HG02623 (cell line): Measurements from ENCODE around the gene ING3.
"Not testable (repeated sequence)": the region's sequence is repeated elsewhere in the genome, so short reads cannot be mapped to it uniquely, and the experiment has no call there.

ENCODE experiments used
- ATAC-seq: cut with Tn5 transposase; IDR thresholded peaks from one replicate; pipeline ENCODE4 v1.9.1; 2021; ENCODE audit warnings: moderate library complexity; ENCODE audit not compliant: unreplicated experiment

Gene ING3

DNA sequence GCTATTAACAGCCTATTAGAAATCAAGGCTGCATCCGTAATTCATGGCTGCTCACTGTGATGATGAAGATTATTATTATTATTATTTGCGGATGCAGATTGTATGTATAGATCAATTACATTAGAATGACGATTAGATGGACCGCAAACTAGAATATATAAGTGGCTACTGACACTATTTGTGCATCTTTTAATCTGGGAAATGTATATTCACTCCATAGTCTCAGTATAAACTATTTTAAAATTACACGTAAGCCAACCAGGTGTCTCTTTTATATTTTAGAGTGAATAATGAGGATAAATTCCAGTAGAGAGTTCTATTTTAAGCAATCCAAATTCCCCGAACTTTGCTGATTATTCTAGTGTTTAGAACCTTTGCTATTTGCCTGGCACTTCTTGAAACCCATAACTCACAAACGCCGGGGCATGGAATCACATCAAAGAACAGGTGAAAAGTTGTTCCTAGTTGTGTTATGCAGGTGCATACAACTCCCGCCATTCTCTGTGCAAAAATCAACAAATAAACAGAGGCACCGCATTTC, 509 bp upstream of the ING3 start:
- no peak for ATAC-seq

DNA sequence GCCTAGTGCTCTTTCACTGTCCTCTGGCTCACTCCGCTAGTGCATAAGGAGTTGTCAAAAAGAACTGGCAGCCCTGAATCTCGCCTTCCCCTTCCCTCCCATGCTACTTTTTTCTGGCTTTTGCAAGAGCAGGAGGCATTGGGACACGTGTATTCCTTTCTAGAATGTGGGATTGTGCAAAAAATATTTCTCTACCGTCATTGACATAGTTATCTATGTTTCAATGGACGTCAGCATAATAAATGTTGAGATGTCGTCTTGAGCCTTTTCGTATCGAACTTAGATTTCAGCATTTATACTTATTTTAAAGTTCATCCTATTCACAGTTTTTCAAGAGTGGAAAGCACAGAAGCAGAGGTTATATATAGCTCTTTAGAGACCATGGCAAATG, 727 bp downstream of the ING3 start:
- no peak for ATAC-seq

DNA sequence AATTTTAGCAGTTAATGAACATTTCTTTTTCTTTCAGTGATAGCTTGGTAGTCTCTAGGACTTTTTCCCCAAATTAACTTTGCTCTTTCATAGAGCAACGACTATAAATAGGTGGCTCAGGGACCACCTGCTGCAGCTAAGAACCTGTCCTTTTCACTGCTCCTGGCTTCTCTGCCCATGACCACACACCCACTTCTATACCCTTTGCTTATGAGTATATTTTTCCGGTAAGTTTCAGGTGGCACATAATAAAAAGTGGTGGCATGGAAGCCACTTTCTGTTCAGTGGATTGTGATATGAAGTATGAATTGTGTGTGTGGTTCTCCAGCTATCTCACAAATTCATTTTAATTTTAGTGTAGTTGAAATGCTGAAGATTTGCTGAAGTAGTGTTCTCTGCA, 1.2 kb downstream of the ING3 start:
- ATAC-seq, result no peak

DNA sequence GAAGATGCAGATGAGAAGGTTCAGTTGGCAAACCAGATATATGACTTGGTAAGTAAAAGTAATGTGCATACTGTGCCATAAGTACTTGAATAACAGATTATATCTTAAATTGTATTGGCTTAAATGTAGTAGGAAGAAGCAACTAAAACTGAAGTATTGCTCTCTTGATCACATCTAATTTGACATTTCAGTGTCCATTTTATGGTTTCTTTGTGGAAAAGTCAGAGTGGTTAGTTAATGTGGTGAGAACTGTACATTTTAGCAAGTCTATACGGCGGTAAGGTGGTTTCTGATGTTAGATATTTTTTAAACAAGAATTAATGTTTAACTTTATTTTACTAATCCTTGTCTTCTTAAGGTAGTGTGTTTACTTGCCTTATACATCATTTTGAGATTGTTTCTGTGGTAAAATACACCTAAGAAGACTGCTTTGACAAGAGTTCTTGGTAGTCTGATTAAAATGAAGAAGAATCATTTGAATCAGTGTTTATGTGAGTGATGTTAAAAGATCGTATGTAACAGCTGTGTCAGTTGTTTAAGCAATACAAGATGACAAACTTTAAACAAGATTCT, 5.1 kb downstream of the ING3 start:
- peak; percentile 34 for ATAC-seq

DNA sequence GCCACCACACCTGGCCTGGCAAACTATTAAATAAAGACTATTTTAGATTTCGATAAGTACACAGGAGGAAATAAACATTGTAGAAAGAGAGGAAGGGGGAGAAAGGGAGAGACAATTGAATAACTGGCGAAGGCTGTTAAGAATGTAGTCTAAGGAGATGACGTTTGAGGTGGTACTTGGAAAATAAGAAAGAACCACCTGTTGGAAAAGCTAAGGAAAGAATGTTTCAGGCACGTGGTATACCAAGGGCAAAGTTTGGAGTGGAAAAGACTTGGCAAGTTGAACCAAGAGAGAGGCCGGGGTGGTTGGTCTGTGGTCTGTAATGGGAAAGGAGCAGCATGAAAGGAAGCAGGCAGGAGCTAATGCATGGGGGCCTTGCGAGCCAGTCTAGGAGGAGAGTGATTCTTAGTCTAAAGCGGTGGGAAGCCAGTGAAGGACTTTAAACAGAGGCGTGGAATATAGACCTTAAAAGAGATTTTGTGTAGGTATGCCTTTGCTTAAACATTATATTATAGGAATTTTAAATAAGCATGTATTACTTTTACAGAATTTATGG, 9.4 kb downstream of the ING3 start:
- no peak for ATAC-seq

DNA sequence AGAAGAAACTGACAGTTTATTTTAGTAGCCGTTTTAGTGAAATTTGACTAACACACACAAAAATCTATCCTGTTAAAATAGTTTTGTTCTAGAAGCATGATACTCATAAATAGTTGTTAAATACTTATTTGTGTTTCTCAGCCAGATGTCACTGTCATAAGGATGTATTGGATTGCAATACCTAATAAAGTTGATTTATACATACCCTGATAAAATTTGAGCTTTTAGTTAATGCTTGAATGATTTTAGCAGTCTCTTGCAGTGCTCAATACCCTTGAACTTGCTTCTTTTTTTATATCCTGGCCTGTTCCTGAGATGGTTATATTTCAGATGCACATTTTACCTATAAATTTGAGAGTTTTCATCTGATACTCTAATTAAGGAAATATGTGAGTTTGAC, 10.1 kb downstream of the ING3 start:
- ATAC-seq, result no peak

DNA sequence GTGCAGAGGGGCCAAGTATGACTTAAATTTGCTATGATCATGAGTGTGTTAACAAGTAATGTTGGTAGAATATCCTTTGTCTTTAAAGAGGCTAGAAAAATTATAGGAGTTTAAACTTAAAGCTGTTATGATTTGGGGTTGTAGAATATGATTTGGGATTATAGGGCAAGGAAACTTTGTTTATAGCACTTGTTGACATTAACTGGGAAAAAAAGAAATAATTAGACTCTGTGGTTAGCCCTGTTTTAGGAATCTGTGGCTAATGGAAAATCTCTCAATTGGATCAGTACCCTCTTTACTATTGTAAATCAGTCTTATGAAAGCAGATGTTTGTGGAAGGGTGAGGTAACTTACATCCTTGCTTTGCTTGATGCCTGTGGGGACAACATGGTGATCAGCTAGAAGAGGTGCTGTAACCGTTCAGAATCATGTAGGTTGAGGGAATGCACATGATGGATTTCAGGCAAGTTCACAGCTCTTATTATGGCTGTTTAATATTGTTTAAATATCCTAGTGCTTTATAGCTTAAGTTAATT, 11.1 kb downstream of the ING3 start:
- no peak for ATAC-seq

DNA sequence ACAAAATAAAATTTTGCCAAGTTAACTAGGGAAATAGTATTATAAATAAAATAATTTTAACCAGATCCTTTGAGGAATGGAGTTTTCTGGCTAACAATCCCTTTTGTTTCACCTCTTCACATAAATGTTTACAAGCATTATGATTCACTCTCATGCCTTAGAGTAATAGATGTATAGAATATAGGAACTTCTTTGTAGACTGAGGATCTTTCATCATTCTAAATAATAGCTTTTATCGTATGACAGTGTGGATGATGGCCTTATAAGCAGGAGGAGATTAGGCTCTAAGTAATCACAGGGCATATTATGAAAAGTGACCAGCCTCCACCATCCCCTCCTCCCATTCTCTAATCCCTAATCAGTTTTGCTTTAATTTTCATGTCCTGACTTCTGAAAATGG, 13.5 kb downstream of the ING3 start:
- ATAC-seq, result no peak

DNA sequence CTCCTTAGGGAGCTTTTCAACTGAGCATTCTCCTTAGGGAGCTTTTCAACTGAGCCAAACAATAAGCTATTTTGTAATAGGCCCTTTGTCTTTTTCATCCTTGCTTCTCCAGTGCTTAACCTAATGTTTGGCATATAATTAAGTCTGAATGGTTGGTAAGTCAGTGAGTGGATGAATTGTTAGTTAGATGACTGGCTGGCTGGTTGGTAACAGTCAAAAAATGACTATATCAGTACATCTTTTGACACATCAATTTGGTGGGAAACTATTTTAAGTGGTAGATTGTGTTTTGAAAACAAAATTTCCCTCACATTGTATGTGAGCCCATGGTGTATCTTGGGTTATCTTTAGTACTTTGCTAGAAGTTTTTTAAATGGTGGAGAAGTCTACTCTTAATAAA, 16.4 kb downstream of the ING3 start:
- ATAC-seq, result no peak

DNA sequence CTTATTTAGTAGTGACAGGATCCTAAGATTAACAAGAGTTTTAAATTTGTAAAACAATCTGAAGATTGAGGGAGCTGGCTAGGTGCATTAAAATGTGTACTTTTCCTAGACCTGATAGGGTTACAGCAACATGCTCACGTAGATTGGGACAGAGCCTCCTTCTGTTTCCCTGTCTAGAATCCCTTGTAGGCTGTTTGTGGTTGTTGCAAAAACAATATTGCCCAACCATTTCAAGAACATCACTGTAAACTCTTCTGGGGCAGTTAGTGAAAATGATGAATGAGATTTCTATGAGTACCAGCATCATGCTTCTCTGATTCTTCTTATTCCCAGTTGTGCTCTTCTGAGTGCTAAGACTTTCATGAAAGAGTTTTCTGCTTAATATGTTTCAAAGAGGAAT, 23.3 kb downstream of the ING3 start:
- ATAC-seq, result no peak

DNA sequence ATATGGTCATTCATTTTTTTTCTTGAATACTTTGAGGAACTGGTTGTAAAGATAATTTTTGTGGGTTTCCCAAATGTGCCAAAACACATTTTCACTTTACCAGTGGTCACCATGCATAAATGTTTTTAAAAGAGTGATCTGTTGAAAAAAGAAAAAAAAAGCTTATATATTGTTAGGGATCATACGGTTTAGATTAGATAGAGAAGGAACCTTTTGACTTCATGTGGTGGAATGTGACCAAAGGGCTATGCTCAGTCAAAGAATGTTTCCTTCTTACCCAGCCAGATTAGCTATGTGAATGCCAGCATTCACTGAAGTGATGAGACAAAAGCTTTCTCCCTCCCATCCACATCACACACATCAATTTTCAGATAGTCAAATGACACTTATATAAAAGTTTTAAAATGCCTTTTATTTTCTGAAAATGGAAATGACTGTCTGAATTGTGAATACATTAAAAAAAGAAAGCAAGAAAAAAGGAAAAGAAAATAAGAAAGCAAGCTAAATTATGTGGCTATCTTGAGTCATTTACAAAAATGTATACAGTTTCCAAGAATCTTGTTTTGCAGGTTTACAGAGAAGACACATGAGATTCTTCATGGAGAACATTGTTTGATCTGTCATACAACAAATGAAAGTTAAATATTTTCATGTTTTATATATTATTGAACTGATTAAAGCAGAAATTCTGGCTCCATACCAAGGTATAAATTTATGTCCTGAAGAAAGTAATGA, 29.4 kb downstream of the ING3 start:
- ATAC-seq, result no peak

DNA sequence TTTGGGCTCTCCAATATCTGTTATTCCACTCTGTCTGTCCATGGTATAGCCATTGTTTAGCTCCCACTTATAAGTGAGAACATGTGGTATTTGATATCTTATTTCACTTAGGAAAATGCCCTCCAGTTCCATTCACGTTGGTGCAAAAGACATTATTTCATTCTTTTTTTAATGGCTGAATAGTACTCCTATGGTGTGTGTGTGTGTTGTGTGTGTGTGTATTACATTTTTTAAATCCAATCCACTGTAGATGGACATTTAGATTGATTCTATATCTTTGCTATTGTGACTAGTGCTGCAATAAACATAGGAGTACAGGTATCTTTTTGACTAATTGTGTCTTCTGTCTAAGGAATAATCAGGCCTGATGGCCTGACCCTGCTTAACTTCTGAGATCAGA, 30.5 kb downstream of the ING3 start:
- no peak for ATAC-seq

DNA sequence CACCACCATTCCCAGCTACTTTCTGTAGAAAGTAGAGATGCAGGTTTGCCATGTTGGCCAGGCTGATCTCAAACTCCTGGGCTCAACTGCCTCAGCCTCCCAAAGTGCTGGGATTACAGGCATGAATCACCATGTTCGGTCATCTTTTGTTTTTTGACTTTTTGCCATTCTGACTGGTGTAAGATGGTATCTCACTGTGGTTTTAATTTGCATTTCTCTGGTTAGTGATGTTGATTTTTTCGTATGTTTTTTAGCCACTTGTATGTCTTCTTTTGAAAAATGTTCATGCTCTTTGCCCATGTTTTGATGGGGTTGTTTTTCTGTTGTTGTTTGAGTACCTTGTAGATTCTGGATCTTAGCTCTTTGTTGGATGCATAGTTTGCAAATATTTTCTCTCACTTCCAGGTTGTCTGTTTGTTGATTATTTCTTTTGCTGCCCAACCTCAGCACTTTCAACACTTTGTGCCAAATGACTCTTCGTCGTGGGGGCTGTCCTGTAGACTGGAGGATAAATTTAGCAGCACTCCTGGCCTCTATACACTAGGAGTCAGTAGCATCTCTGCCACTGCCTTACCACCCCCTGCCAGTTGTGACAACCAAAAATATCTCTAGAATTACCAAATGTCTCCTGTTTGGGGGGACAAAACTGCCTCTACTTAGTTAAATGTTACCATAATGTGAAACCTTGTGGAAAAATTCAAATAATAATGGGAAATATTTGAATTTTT, 31.5 kb downstream of the ING3 start:
- no peak for ATAC-seq

DNA sequence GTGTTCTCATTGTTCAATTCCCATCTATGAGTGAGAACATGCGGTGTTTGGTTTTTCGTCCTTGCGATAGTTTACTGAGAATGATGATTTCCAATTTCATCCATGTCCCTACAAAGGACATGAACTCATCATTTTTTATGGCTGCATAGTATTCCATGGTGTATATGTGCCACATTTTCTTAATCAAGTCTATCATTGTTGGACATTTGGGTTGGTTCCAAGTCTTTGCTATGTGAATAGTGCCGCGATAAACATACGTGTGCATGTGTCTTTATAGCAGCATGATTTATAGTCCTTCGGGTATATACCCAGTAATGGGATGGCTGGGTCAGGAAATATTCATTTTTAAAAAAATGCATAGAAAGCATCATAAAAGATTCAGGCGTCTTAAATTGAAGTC, 33.0 kb downstream of the ING3 start:
- ATAC-seq, result not testable (repeated sequence)

DNA sequence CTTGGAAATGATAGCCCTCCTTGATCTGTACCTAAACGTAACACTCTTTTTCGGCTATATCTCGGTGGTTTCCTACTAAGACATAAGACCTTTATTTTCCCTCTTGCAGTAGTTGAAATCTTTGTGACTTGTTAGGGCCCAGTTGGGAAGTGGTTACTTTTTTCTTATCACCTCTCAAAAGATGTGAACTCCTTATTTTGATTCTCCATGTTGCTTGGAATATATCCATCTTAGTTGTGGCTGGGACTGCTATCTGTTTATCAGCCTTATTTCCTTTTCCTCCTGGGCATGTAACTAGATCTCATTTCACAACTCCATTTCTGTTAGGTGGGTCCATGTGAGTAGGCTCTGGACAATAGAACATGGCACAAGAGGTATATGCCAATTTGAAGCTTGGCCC, 33.8 kb downstream of the ING3 start:
- no peak for ATAC-seq

DNA sequence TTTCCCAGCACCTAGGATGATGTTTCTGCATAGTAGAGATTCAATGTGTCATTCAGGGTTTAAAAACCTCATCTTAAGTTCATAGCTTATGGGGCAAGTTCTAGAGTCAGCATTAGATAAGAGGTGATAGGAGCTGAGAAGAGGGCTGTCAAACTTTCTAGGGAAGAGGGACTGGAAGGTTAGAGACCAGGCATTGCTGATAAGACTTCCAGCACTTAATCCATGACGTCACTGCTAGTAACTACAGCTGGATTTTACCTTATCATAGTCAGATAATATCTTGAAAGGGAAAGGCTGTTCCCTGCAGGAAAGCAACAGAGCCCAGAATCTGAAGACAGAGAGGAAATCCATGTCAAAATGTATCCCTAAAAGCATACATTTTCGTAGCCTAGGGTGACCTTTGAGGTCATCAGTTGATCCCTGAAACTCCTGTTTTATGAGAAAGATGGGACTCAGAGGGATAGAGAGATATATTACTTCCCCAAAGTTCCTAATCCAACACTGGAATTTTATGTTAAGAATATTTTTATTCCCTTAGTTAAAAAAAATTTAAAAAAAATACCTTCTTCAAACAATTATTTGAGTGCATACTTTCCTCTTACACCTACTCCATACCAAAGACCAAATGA, 34.7 kb downstream of the ING3 start:
- no peak for ATAC-seq

DNA sequence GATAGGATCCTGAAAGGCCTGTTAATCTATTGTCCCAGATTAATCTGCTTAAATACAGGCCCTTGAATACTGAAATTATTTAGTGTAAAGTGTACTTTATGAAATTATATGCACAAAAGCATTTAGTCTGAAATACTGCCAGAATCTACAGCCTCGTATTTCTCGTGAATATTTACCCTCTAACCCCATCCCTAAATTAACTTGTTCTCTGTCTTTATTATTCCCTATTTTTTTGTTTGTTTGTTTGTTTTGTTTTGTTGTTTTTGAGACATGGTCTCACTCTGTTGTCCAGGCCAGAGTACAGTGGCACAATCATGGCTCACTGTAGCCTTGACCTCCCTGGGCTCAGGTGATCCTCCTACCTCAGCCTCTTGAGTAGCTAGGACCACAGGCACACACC, 35.3 kb downstream of the ING3 start:
- ATAC-seq, result no peak

DNA sequence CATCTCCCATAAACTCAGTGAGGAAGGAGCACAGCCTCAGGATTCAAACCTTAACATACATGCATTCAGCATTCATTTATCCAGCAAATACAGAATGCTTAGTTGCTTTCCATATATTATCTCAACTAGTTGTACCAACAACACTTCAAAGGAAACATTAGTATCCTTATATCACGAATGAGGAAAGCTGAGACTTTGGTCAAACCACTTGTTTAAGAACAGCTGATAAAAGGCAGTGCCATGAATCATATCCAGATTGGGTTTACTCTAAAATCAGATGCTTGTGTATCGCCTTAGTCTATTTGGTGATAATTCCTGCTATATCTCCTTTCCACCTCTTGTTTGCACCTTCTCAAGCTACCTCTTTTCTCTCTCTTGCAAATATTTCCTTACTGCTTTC, 36.1 kb downstream of the ING3 start:
- ATAC-seq, result no peak

DNA sequence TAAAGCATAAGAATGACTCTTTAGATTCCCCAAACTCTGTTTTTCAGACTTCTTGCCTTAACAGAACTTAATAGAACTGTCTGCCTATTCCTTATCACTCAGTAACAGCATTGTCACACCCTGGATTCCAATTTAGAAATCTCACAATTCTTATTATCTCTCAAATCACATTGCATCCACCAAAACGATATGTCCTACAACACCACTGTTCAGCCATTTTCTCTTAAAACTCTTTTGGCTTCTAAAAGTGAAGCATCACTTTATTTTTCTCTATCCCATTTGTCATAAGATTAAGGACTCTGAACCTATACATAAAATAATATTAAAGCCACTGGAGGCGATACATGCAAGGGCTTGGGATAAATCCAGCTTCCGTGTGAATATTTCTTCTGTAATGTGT, 36.7 kb downstream of the ING3 start:
- ATAC-seq, result no peak

DNA sequence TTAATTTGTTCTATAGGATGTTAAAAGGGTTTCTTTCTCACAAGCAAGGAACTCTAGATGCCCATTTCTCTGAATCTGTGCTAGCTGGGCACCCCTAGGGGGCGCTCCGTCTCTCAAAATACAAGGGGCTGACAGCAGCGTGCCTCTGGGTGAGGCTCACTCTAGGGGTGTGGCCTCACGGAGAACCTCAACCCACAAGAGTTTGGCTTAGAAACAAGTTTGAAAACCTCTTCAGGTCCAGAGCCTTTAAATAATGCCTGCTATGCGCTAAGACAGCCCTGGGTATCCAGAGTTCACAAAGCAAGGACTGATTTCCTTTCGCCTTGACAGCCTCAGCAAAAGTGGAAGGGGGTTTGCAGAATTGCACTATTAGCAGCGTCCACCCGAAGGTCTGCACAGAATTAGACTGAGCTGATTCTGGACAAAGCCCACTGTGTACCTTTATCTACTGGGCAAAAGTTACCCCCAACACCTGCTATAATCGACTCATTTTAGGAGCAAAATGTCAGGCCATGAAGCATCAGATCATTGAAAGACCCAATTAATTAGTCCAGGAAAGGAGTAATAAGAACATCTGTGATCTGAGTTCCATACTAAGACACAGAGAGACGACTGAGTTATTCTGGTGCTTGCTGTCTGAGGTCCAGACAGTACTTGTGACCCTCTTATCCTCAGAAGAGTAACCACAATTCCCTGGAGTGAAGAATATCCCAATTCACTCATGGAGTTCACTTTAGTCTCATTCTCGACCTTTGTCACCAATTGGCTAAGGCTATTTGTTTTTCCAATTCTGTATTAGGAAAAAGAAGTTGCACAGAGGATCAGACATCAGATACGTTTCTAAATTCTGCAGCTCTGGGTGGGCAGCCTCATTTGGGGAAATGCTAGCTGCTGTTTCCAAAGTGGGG, 37.4 kb downstream of the ING3 start:
- peak; percentile 96 for ATAC-seq
